GM18498 (cell line): ENCODE measurements around the gene CXCL9.
"Not testable (repeated sequence)": the region's sequence is repeated elsewhere in the genome, so short reads cannot be mapped to it uniquely, and the experiment has no call there.

Source experiments
- ATAC-seq: cut with Tn5 transposase; IDR thresholded peaks from one replicate; pipeline ENCODE4 v1.9.1; 2021; ENCODE audit warnings: mild to moderate bottlenecking, moderate library complexity; ENCODE audit not compliant: unreplicated experiment

The CXCL9 gene

GRCh38 chr4:76012388-76012801, 5.1 kb upstream of the CXCL9 start:
- ATAC-seq: no peak

GRCh38 chr4:76011700-76012387, 4.5 kb upstream of the CXCL9 start:
- ATAC-seq: peak; percentile 75

- ATAC-seq: no peak
Observed at GRCh38 chr4:76011018-76011670, 3.8 kb upstream of the CXCL9 start.

GRCh38 chr4:76010576-76010975, 3.3 kb upstream of the CXCL9 start:
- ATAC-seq: no peak

GRCh38 chr4:76009311-76009710, 2.0 kb upstream of the CXCL9 start:
- ATAC-seq: no peak

- ATAC-seq: no peak
Observed at GRCh38 chr4:76003620-76004019, 3.7 kb downstream of the CXCL9 start.

- ATAC-seq: no peak
Observed at GRCh38 chr4:76003035-76003434, 4.3 kb downstream of the CXCL9 start.

GRCh38 chr4:76002176-76002575, 5.1 kb downstream of the CXCL9 start:
- ATAC-seq: no peak

- ATAC-seq: no peak
Observed at GRCh38 chr4:76001700-76002099, 5.6 kb downstream of the CXCL9 start.

GRCh38 chr4:76000279-76000678, 7.0 kb downstream of the CXCL9 start:
- ATAC-seq: no peak

- not testable (repeated sequence) for ATAC-seq
Observed at GRCh38 chr4:75998525-75999147, 8.7 kb downstream of the CXCL9 start.

- ATAC-seq: no peak
Observed at GRCh38 chr4:75997946-75998345, 9.4 kb downstream of the CXCL9 start.

- no peak for ATAC-seq
Observed at GRCh38 chr4:75997081-75997480, 10.2 kb downstream of the CXCL9 start.

GRCh38 chr4:75995727-75996126, 11.6 kb downstream of the CXCL9 start:
- ATAC-seq: no peak

GRCh38 chr4:75992462-75992861, 14.8 kb downstream of the CXCL9 start:
- ATAC-seq: no peak

GRCh38 chr4:75989846-75990528, 17.3 kb downstream of the CXCL9 start:
- no peak for ATAC-seq

- no peak for ATAC-seq
Observed at GRCh38 chr4:75985116-75985515, 22.2 kb downstream of the CXCL9 start.

- ATAC-seq: no peak
Observed at GRCh38 chr4:75980576-75980975, 26.7 kb downstream of the CXCL9 start.

- no peak for ATAC-seq
Observed at GRCh38 chr4:75976177-75976576, 31.1 kb downstream of the CXCL9 start.

GRCh38 chr4:75973766-75974165, 33.5 kb downstream of the CXCL9 start:
- no peak for ATAC-seq

GRCh38 chr4:75968084-75968483, 39.2 kb downstream of the CXCL9 start:
- no peak for ATAC-seq

GRCh38 chr4:75963558-75963957, 43.8 kb downstream of the CXCL9 start:
- ATAC-seq: no peak
